H9 (cell line): Measurements from ENCODE around the gene EGR4. TPM values are rescaled to one million over a fixed set of nuclear protein-coding genes. Genes with fewer than 3 reads are reported as not detected.
"Not testable (repeated sequence)": the region's sequence is repeated elsewhere in the genome, so short reads cannot be mapped to it uniquely, and the experiment has no call there.

Source experiments
- DNase-seq: peaks from one replicate; pipeline ENCODE4 v3.0.0-alpha.2; 2017
- H2AFZ ChIP-seq: one replicate; pipeline ENCODE4 v1.6.1; 2013; ENCODE audit warnings: mild to moderate bottlenecking, low read length, control low read depth, moderate library complexity
- H2AK5ac ChIP-seq: 2 replicates; pipeline ENCODE4 v1.6.1; 2013; ENCODE audit warnings: low read length, control low read depth, mixed read lengths; ENCODE audit not compliant: insufficient read length
- H2BK120ac ChIP-seq: one replicate; pipeline ENCODE4 v1.6.1; 2013; ENCODE audit warnings: low read depth, mild to moderate bottlenecking, low read length, control low read depth, inconsistent platforms; ENCODE audit not compliant: poor library complexity, severe bottlenecking
- H2BK12ac ChIP-seq: 2 replicates; pipeline ENCODE4 v1.6.1; 2013; ENCODE audit warnings: low read length, control low read depth, mixed read lengths, low read depth; ENCODE audit not compliant: insufficient read length
- H2BK15ac ChIP-seq: 2 replicates; pipeline ENCODE4 v1.6.1; 2013; ENCODE audit warnings: low read depth, low read length, control low read depth
- H2BK20ac ChIP-seq: one replicate; pipeline ENCODE4 v1.6.1; 2013; ENCODE audit warnings: low read depth, mild to moderate bottlenecking, low read length, control low read depth, inconsistent platforms; ENCODE audit not compliant: poor library complexity, severe bottlenecking
- H2BK5ac ChIP-seq: 2 replicates; pipeline ENCODE4 v1.6.1; 2013; ENCODE audit warnings: low read length, control low read depth, mixed read lengths; ENCODE audit not compliant: insufficient read length
- H3K14ac ChIP-seq: 2 replicates; pipeline ENCODE4 v1.6.1; 2013; ENCODE audit warnings: low read length, control low read depth; ENCODE audit not compliant: insufficient read depth
- H3K18ac ChIP-seq: 2 replicates; pipeline ENCODE4 v1.6.1; 2013; ENCODE audit warnings: low read depth, mild to moderate bottlenecking, mixed read lengths, low read length, control low read depth; ENCODE audit not compliant: insufficient read length
- H3K23ac ChIP-seq: 2 replicates; pipeline ENCODE4 v1.6.1; 2013; ENCODE audit warnings: low read length, control low read depth, mixed read lengths, low read depth; ENCODE audit not compliant: insufficient read length
- H3K23me2 ChIP-seq: 2 replicates; pipeline ENCODE4 v1.6.1; 2013; ENCODE audit warnings: low read depth, mild to moderate bottlenecking, mixed read lengths, low read length, control low read depth; ENCODE audit not compliant: insufficient read length, poor library complexity, severe bottlenecking
- H3K27ac ChIP-seq: 2 replicates; pipeline ENCODE4 v1.5.1; 2013; ENCODE audit warnings: low read length, control low read depth, mixed read lengths, low read depth; ENCODE audit not compliant: insufficient read length
- H3K27me3 ChIP-seq: 2 replicates; pipeline ENCODE4 v1.6.1; 2013; ENCODE audit warnings: low read length, control low read depth, inconsistent platforms; ENCODE audit not compliant: insufficient read depth
- H3K4ac ChIP-seq: 2 replicates; pipeline ENCODE4 v1.6.1; 2013; ENCODE audit warnings: low read depth, mild to moderate bottlenecking, control low read depth, inconsistent platforms, low read length, moderate library complexity
- H3K4me1 ChIP-seq: 2 replicates; pipeline ENCODE4 v1.6.1; 2013; ENCODE audit warnings: low read length, control low read depth, inconsistent platforms; ENCODE audit not compliant: insufficient read depth
- H3K4me2 ChIP-seq: 2 replicates; pipeline ENCODE4 v1.6.1; 2013; ENCODE audit warnings: low read length, control low read depth, mixed read lengths; ENCODE audit not compliant: insufficient read length, insufficient read depth
- H3K56ac ChIP-seq: 2 replicates; pipeline ENCODE4 v1.6.1; 2013; ENCODE audit warnings: low read depth, mild to moderate bottlenecking, mixed read lengths, low read length, control low read depth; ENCODE audit not compliant: insufficient read length
- H3K79me1 ChIP-seq: 2 replicates; pipeline ENCODE4 v1.6.1; 2013; ENCODE audit warnings: low read depth, mild to moderate bottlenecking, moderate library complexity, low read length, control low read depth, inconsistent platforms; ENCODE audit not compliant: insufficient read depth, poor library complexity, severe bottlenecking
- H3K79me2 ChIP-seq: 2 replicates; pipeline ENCODE4 v1.6.1; 2013; ENCODE audit warnings: low read length, control low read depth, inconsistent platforms; ENCODE audit not compliant: insufficient read depth
- H3K9ac ChIP-seq: 2 replicates; pipeline ENCODE4 v1.6.1; 2013; ENCODE audit warnings: low read length, control low read depth, mixed read lengths; ENCODE audit not compliant: insufficient read length; ENCODE audit errors: extremely low read depth
- H3K9me3 ChIP-seq: one replicate; pipeline ENCODE4 v1.6.1; 2013; ENCODE audit warnings: low read depth, low read length, inconsistent platforms; ENCODE audit not compliant: control insufficient read depth
- H3T11ph ChIP-seq: one replicate; pipeline ENCODE4 v1.6.1; 2013; ENCODE audit warnings: mild to moderate bottlenecking, low read length, control low read depth, inconsistent platforms
- H4K20me1 ChIP-seq: one replicate; pipeline ENCODE4 v1.6.1; 2013; ENCODE audit not compliant: control insufficient read depth, insufficient read length, insufficient read depth
- H4K5ac ChIP-seq: 2 replicates; pipeline ENCODE4 v1.6.1; 2013; ENCODE audit warnings: low read depth, mild to moderate bottlenecking, mixed read lengths, low read length, control low read depth; ENCODE audit not compliant: insufficient read length
- H4K8ac ChIP-seq: replicated peaks from 2 replicates; pipeline ENCODE4 v1.6.1; 2013; ENCODE audit warnings: low read length, control low read depth, mixed read lengths, low read depth; ENCODE audit not compliant: insufficient read length
- H4K91ac ChIP-seq: 2 replicates; pipeline ENCODE4 v1.6.1; 2013; ENCODE audit warnings: low read depth, mild to moderate bottlenecking, moderate library complexity, mixed read lengths, low read length, control low read depth; ENCODE audit not compliant: insufficient read length
- H3K27ac Mint-ChIP-seq, 3 experiments: 2 replicates in 2 of 3; 3 replicates in 1 of 3; pipeline ENCODE4 v1.8.0; 2020 to 2021; ENCODE audit warnings: mixed read lengths in 3 of 3, mild to moderate bottlenecking in 1 of 3, moderate library complexity in 1 of 3
- H3K27me3 Mint-ChIP-seq: 2 replicates; pipeline ENCODE4 v1.8.0; 2021; ENCODE audit warnings: low read depth, mild to moderate bottlenecking, moderate library complexity, mixed read lengths
- H3K36me3 Mint-ChIP-seq, 3 experiments: 2 replicates in 2 of 3; 3 replicates in 1 of 3; pipeline ENCODE4 v1.8.0; 2020 to 2021; ENCODE audit warnings: low read depth in 3 of 3, mixed read lengths in 3 of 3; ENCODE audit not compliant: insufficient read depth in 1 of 3
- H3K4me1 Mint-ChIP-seq, 2 experiments: 2 replicates each; pipeline ENCODE4 v1.8.0; 2020; ENCODE audit warnings: mixed read lengths in 2 of 2
- H3K4me3 Mint-ChIP-seq, 2 experiments: 2 replicates in 1 of 2; 3 replicates in 1 of 2; pipeline ENCODE4 v1.8.0; 2020 to 2021; ENCODE audit warnings: mild to moderate bottlenecking in 2 of 2, mixed read lengths in 2 of 2, moderate library complexity in 1 of 2
- H3K9me3 Mint-ChIP-seq, 2 experiments: 2 replicates in 1 of 2; 3 replicates in 1 of 2; pipeline ENCODE4 v1.8.0; 2020; ENCODE audit warnings: mild to moderate bottlenecking in 2 of 2, mixed read lengths in 2 of 2, moderate library complexity in 1 of 2
- WGBS: extraction: QIAGEN DNeasy Blood & Tissue Kit; methylation state at CpG from one replicate; pipeline ENCODE4 v1.1.7; 2013; ENCODE audit warnings: missing lambda C conversion rate, low lambda C conversion rate, mixed read lengths; ENCODE audit not compliant: insufficient read length; ENCODE audit errors: extremely low coverage; 5-methylcytosine and 5-hydroxymethylcytosine counted together
- total RNA-seq: library from RNA; stranded (reverse); gene quantifications from 2 replicates; pipeline ENCODE4 v1.2.1, GENCODE V29; 2021
- TF ChIP-seq, protein P1 (sequence below): fragments of 200-600 bp; sonication (generic); conservative IDR thresholded peaks from 3 replicates; pipeline ENCODE4 v1.8.0; 2021; ENCODE audit warnings: antibody characterized with exemption, mild to moderate bottlenecking

EGR4 gene
- total RNA-seq, 1 experiment from 2014 or later, result 0.85 TPM

DNA sequence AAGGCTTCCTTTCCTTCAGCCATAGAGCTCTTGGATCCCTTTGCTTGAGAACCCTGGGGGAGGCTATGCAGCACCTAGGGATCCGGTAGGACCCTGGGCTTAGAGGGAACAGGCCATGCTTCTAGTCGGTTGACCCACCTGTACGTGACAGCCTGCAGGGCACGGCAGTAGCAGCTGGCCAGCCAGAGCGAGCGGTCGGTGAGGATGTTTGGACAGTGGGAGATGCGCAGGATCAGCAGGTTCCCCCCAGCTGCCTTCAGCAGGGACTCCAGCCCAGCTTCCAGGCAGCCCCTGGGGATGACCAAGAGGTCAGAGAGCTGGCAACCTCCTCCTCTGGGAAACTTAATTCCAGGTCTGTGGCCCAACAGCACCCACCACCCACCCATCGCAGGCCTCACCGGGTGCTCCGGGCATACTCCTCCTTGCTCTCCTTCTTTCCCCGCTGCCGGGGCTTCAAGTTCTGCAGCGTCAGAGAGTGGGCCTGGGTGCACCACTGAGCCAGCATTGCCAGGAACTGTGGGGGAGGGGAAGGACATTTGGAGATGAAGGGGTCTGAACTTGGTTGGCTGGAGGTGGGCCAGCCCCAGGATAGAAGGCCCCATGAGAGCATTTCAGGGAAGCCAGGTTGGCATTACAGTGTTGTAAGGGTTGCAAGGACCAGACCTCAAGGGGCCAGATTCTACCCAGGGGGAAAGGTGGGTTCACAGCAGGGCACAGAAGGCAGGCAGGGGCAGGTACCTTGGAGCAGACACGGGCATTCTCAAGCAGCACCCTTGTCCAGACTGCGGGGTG, 29.6 kb downstream of the EGR4 start:
- Histone ChIP-seq H3K18ac (no peak overlapping the region), H3K56ac (no peak overlapping the region), H2BK20ac (no peak overlapping the region), H2AK5ac (no peak overlapping the region), H2BK5ac (no peak overlapping the region), H2BK15ac (no peak overlapping the region), H3K9ac (no peak overlapping the region), H4K91ac (no peak overlapping the region), H3K23ac (no peak overlapping the region), H3T11ph (no peak overlapping the region), H3K79me1 (no peaks in the 10 kb centered on the region), H3K27me3 (no peaks in the 10 kb centered on the region), H3K14ac (no peak overlapping the region; the same call in 1 of the 2 replicates), H2AFZ (no peak overlapping the region), H4K5ac (no peak overlapping the region), H2BK120ac (no peak overlapping the region), H2BK12ac (no peak overlapping the region), H3K27ac (no peak overlapping the region), H3K23me2 (peaks cover 5% of the 10 kb centered on the region), H4K8ac (no peak overlapping the region), H3K4me2 (no peak overlapping the region), H3K4ac (no peak overlapping the region), H3K4me1 (no peaks in the 10 kb centered on the region; the same call in 1 of the 2 replicates), H3K9me3 (no peaks in the 10 kb centered on the region), H3K79me2 (no peaks in the 10 kb centered on the region), H4K20me1 (no peaks in the 10 kb centered on the region)
- Mint-ChIP-seq H3K27ac (no peak overlapping the region), H3K27me3 (peaks cover 19% of the 10 kb centered on the region), H3K4me1 (peaks cover 10 to 17% of the 10 kb centered on the region in 2 experiments), H3K9me3 (no peaks in the 10 kb centered on the region), H3K36me3 (peaks cover 13 to 42% (median 26%) of the 10 kb centered on the region in 3 experiments; a peak in 6 of 7 replicates), H3K4me3 (no peak overlapping the region)
- WGBS, result no CpG with 5 or more reads among the region's 16 CpGs
- TF ChIP-seq, protein P1, sequence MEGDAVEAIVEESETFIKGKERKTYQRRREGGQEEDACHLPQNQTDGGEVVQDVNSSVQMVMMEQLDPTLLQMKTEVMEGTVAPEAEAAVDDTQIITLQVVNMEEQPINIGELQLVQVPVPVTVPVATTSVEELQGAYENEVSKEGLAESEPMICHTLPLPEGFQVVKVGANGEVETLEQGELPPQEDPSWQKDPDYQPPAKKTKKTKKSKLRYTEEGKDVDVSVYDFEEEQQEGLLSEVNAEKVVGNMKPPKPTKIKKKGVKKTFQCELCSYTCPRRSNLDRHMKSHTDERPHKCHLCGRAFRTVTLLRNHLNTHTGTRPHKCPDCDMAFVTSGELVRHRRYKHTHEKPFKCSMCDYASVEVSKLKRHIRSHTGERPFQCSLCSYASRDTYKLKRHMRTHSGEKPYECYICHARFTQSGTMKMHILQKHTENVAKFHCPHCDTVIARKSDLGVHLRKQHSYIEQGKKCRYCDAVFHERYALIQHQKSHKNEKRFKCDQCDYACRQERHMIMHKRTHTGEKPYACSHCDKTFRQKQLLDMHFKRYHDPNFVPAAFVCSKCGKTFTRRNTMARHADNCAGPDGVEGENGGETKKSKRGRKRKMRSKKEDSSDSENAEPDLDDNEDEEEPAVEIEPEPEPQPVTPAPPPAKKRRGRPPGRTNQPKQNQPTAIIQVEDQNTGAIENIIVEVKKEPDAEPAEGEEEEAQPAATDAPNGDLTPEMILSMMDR, result no peak
- DNase-seq, result no peak

DNA sequence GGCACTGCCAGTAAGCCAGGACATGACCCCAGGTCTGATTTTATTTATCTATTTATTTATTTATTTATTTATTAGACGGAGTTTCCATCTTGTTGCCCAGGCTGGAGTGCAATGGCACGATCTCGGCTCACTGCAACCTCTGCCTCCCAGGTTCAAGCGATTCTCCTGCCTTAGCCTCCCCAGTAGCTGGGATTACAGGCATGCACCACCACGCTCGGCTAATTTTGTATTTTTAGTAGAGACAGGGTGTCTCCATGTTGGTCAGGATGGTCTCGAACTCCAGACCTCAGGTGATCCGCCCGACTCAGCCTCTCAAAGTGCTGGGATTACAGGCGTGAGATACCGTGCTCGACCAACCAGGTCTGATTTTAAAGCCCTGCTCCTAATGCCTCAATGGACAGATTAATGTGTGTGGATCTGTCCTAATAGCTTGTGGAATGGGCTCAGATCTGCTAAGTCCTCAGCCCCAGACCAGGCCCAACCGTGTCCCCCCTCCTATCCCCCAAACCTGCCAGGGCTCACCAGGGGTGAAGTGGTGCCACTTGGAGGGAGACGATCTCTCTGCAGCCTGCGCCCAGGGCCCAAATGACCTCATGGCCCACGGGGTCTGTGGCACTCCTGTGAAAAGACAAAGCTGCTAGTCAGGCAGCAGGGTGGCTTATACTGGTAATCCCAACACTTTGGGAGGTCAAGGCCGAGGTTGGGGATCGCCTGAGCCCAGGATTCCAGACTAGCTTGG, 30.5 kb downstream of the EGR4 start:
- H3K9ac ChIP-seq, H3K4me1 Mint-ChIP-seq, H3K4me1 ChIP-seq, H4K8ac ChIP-seq, H3K9me3 ChIP-seq, H2BK15ac ChIP-seq, H3K27ac Mint-ChIP-seq, H3K27me3 ChIP-seq, H3K79me1 ChIP-seq, H2AFZ ChIP-seq, H4K5ac ChIP-seq, H3K4me3 Mint-ChIP-seq, H2AK5ac ChIP-seq, H3K18ac ChIP-seq, H2BK12ac ChIP-seq, H3K79me2 ChIP-seq, H3K23ac ChIP-seq, H4K91ac ChIP-seq, H2BK5ac ChIP-seq, H3K9me3 Mint-ChIP-seq, H2BK20ac ChIP-seq, H3K14ac ChIP-seq, H3K4me2 ChIP-seq, H3K23me2 ChIP-seq, H2BK120ac ChIP-seq, H4K20me1 ChIP-seq, H3K27ac ChIP-seq, H3T11ph ChIP-seq, DNase-seq, H3K4ac ChIP-seq, H3K27me3 Mint-ChIP-seq, H3K56ac ChIP-seq: not testable (repeated sequence)
- peaks cover 13 to 42% (median 26%) of the 10 kb centered on the region in 3 experiments; a peak in 6 of 7 replicates for H3K36me3 Mint-ChIP-seq
- no CpG with 5 or more reads among the region's 18 CpGs for WGBS
